ENCODE measurements around the gene MYPN. TPM values are rescaled to one million over a fixed set of nuclear protein-coding genes. Genes with fewer than 3 reads are reported as not detected.
"Not testable (repeated sequence)": the region's sequence is repeated elsewhere in the genome, so short reads cannot be mapped to it uniquely, and the experiment has no call there.

Gene MYPN
- total RNA-seq, 1 donor, result 1.8 TPM

DNA sequence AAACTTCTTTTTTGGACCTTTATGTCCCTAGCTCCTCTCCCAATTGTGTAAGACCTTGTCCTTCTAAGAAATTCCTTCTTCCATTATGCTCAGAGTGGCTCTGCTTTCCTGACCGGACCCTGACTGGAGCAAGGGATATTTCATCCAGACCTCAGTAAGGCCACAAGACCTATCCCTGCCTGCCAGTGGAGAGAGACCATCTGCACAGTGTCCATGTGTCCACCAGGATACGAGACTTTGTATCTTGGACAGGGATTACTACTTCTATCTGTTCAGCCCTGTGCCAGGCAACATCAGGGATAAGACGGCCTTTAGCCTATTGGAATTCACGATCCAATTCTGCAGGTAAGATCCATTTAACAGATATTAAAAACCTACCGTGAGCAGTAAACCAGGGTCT lies 129.8 kb downstream of the MYPN start:
- Histone ChIP-seq H3K9me3 (ENCODE audit: low read depth, low read length) (no peaks in the 10 kb centered on the region), H2AFZ (ENCODE audit: low read length) (no peak overlapping the region), H3K4me3 (ENCODE audit: insufficient read depth, low read length) (no peak overlapping the region), H3K36me3 (ENCODE audit: insufficient read depth, low read length) (no peaks in the 10 kb centered on the region), H3K27me3 (ENCODE audit: insufficient read depth, low read length) (no peaks in the 10 kb centered on the region), H3K4me1 (ENCODE audit: insufficient read depth, low read length) (no peaks in the 10 kb centered on the region), H3K79me2 (ENCODE audit: insufficient read depth, low read length) (no peaks in the 10 kb centered on the region), H3K4me2 (ENCODE audit: insufficient read depth, low read length) (no peak overlapping the region), H3K27ac (ENCODE audit: low read depth, low read length) (no peak overlapping the region), H4K20me1 (ENCODE audit: insufficient read depth, low read length) (no peaks in the 10 kb centered on the region)
- no peak for DNase-seq (ENCODE audit: insufficient read length, low spot score, missing footprints)
- TF ChIP-seq CTCF (IDR thresholded peaks at IDR 0.05; ENCODE audit: extremely low read depth, low read depth, low read length), result no peak

- TF ChIP-seq CTCF (IDR thresholded peaks at IDR 0.05; ENCODE audit: extremely low read depth, low read depth, low read length), result no peak
Observed at GRCh38 chr10:68239596-68240150, 130.4 kb downstream of the MYPN start.

GRCh38 chr10:68242051-68242450 lies 132.8 kb downstream of the MYPN start:
- Histone ChIP-seq H3K4me1 (ENCODE audit: insufficient read depth, low read length) (no peaks in the 10 kb centered on the region), H3K4me3 (ENCODE audit: insufficient read depth, low read length) (no peak overlapping the region), H3K27ac (ENCODE audit: low read depth, low read length) (no peak overlapping the region), H4K20me1 (ENCODE audit: insufficient read depth, low read length) (no peaks in the 10 kb centered on the region), H2AFZ (ENCODE audit: low read length) (no peak overlapping the region), H3K27me3 (ENCODE audit: insufficient read depth, low read length) (no peaks in the 10 kb centered on the region), H3K4me2 (ENCODE audit: insufficient read depth, low read length) (no peak overlapping the region), H3K36me3 (ENCODE audit: insufficient read depth, low read length) (no peaks in the 10 kb centered on the region), H3K79me2 (ENCODE audit: insufficient read depth, low read length) (no peaks in the 10 kb centered on the region), H3K9me3 (ENCODE audit: low read depth, low read length) (no peaks in the 10 kb centered on the region)
- no peak for DNase-seq (ENCODE audit: insufficient read length, low spot score, missing footprints)
- TF ChIP-seq CTCF (IDR thresholded peaks at IDR 0.05; ENCODE audit: extremely low read depth, low read depth, low read length), result no peak

More at GRCh38 chr10:68239596-68240150, 130.4 kb downstream of the MYPN start:
- Histone ChIP-seq H3K9me3 (ENCODE audit: low read depth, low read length) (no peaks in the 10 kb centered on the region), H3K4me1 (ENCODE audit: insufficient read depth, low read length) (no peaks in the 10 kb centered on the region), H3K36me3 (ENCODE audit: insufficient read depth, low read length) (no peaks in the 10 kb centered on the region), H3K4me3 (ENCODE audit: insufficient read depth, low read length) (no peak overlapping the region), H3K79me2 (ENCODE audit: insufficient read depth, low read length) (no peaks in the 10 kb centered on the region), H3K4me2 (ENCODE audit: insufficient read depth, low read length) (no peak overlapping the region), H4K20me1 (ENCODE audit: insufficient read depth, low read length) (no peaks in the 10 kb centered on the region), H3K27me3 (ENCODE audit: insufficient read depth, low read length) (no peaks in the 10 kb centered on the region), H2AFZ (ENCODE audit: low read length) (peak overlapping the region; percentile 47), H3K27ac (ENCODE audit: low read depth, low read length) (no peak overlapping the region)
- DNase-seq (ENCODE audit: insufficient read length, low spot score, missing footprints), result no peak

DNA sequence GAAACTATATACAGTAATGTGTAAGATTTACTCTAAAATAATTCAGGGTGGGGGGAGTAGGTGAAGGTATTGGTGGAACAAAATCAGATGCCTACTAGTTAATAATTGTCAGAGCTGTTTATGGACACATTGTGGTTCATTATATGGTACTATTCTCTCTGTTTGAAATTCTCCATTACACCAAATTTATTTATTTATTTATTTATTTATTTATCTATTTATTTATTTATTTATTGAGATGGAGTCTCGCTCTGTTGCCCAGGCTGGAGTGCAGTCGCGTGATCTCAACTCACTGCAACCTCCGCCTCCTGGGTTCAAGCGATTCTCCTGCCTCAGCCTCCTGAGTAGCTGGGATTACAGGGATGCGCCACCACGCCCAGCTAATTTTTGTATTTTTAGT lies 137.1 kb downstream of the MYPN start:
- not testable (repeated sequence) for H3K79me2 ChIP-seq (ENCODE audit: insufficient read depth, low read length); H3K9me3 ChIP-seq (ENCODE audit: low read depth, low read length); H2AFZ ChIP-seq (ENCODE audit: low read length); H3K4me1 ChIP-seq (ENCODE audit: insufficient read depth, low read length); H3K36me3 ChIP-seq (ENCODE audit: insufficient read depth, low read length); DNase-seq (ENCODE audit: insufficient read length, low spot score, missing footprints); H4K20me1 ChIP-seq (ENCODE audit: insufficient read depth, low read length); H3K27me3 ChIP-seq (ENCODE audit: insufficient read depth, low read length); H3K4me2 ChIP-seq (ENCODE audit: insufficient read depth, low read length); H3K4me3 ChIP-seq (ENCODE audit: insufficient read depth, low read length); H3K27ac ChIP-seq (ENCODE audit: low read depth, low read length)
